Loucy (cell line): ENCODE measurements around the gene ATAD2B.

ENCODE experiments used
- H2AFZ ChIP-seq: fragments of 200-600 bp; sonication (generic); 2 replicates; pipeline ENCODE4 v1.6.0; 2016; ENCODE audit warnings: antibody characterized with exemption, mild to moderate bottlenecking, low read length, moderate library complexity
- H3F3A ChIP-seq: fragments of 200-600 bp; 2 replicates; pipeline ENCODE4 v1.6.0; 2016; ENCODE audit warnings: antibody characterized with exemption, low read depth, mild to moderate bottlenecking
- H3K27me3 ChIP-seq: fragments of 200-600 bp; sonication (generic); 2 replicates; pipeline ENCODE4 v1.6.1; 2014; ENCODE audit warnings: low read length, mild to moderate bottlenecking; ENCODE audit not compliant: insufficient read depth, poor library complexity, severe bottlenecking
- H3K36me3 ChIP-seq: fragments of 200-600 bp; sonication (generic); 2 replicates; pipeline ENCODE4 v1.6.1; 2016; ENCODE audit warnings: low read length; ENCODE audit not compliant: insufficient read depth
- H3K4me1 ChIP-seq: fragments of 200-600 bp; sonication (generic); 2 replicates; pipeline ENCODE4 v1.5.1; 2014; ENCODE audit warnings: low read length, mild to moderate bottlenecking; ENCODE audit not compliant: insufficient read depth, poor library complexity, severe bottlenecking
- H3K4me2 ChIP-seq: fragments of 200-600 bp; sonication (generic); 2 replicates; pipeline ENCODE4 v1.6.0; 2014; ENCODE audit warnings: antibody characterized with exemption, low read length, low read depth, mild to moderate bottlenecking; ENCODE audit not compliant: poor library complexity, severe bottlenecking
- H3K4me3 ChIP-seq: fragments of 200-600 bp; sonication (generic); 2 replicates; pipeline ENCODE4 v1.5.1; 2014; ENCODE audit warnings: low read length, mild to moderate bottlenecking, mixed read lengths; ENCODE audit not compliant: poor library complexity, severe bottlenecking
- H3K79me2 ChIP-seq: fragments of 200-600 bp; sonication (generic); 2 replicates; pipeline ENCODE4 v1.6.1; 2014; ENCODE audit warnings: low read length; ENCODE audit not compliant: insufficient read depth
- H3K9ac ChIP-seq: fragments of 200-600 bp; sonication (generic); 2 replicates; pipeline ENCODE4 v1.6.0; 2014; ENCODE audit warnings: mild to moderate bottlenecking, low read depth, low read length, moderate library complexity; ENCODE audit not compliant: poor library complexity, severe bottlenecking
- H3K9me2 ChIP-seq: fragments of 200-600 bp; sonication (generic); replicated peaks from 2 replicates; pipeline ENCODE4 v1.6.1; 2016; ENCODE audit warnings: low read depth, low read length, mixed read lengths
- H3K9me3 ChIP-seq: fragments of 200-600 bp; sonication (generic); 2 replicates; pipeline ENCODE4 v1.6.1; 2014; ENCODE audit warnings: mild to moderate bottlenecking, antibody characterized with exemption, low read length, low read depth; ENCODE audit not compliant: insufficient read depth
- H4K20me1 ChIP-seq: fragments of 200-600 bp; sonication (generic); 2 replicates; pipeline ENCODE4 v1.6.0; 2014; ENCODE audit warnings: antibody characterized with exemption, low read length, mild to moderate bottlenecking; ENCODE audit not compliant: insufficient read depth, poor library complexity, severe bottlenecking
- CTCF ChIP-seq: fragments of 200-600 bp; sonication (generic); conservative IDR thresholded peaks from 2 replicates; pipeline ENCODE4 v1.5.1; 2014; ENCODE audit warnings: mild to moderate bottlenecking, antibody characterized with exemption, low read length
- EZH2phosphoT487 ChIP-seq: fragments of 200-600 bp; IDR thresholded peaks from 2 replicates; pipeline ENCODE4 v1.6.1; 2018; ENCODE audit warnings: antibody characterized with exemption, mild to moderate bottlenecking, moderate library complexity, borderline replicate concordance

The ATAD2B gene

GRCh38 chr2:23809150-23809549 is 117.8 kb downstream of the ATAD2B start:
- no peaks in the 10 kb centered on the region for H3F3A ChIP-seq
- H3K9ac ChIP-seq, result no peak overlapping the region
- no peaks in the 10 kb centered on the region for H3K79me2 ChIP-seq
- H2AFZ ChIP-seq, result no peak overlapping the region
- H3K9me2 ChIP-seq, result no peaks in the 10 kb centered on the region
- no peaks in the 10 kb centered on the region for H3K9me3 ChIP-seq
- H3K36me3 ChIP-seq, result peaks cover 25% of the 10 kb centered on the region; the same call in 1 of the 2 replicates
- no peak overlapping the region for H3K4me2 ChIP-seq
- H4K20me1 ChIP-seq, result no peaks in the 10 kb centered on the region
- TF ChIP-seq EZH2phosphoT487 (no peak), CTCF (no peak)
- no peak overlapping the region for H3K4me3 ChIP-seq
- H3K4me1 ChIP-seq, result no peaks in the 10 kb centered on the region
- no peaks in the 10 kb centered on the region for H3K27me3 ChIP-seq

GRCh38 chr2:23806665-23807249 is 120.2 kb downstream of the ATAD2B start:
- no peaks in the 10 kb centered on the region for H3K9me3 ChIP-seq
- H3K4me1 ChIP-seq, result no peaks in the 10 kb centered on the region
- H3K36me3 ChIP-seq, result peaks cover 25% of the 10 kb centered on the region; the same call in 1 of the 2 replicates
- no peaks in the 10 kb centered on the region for H4K20me1 ChIP-seq
- no peaks in the 10 kb centered on the region for H3K27me3 ChIP-seq
- no peaks in the 10 kb centered on the region for H3F3A ChIP-seq
- no peak overlapping the region for H3K9ac ChIP-seq
- no peak overlapping the region for H2AFZ ChIP-seq
- H3K9me2 ChIP-seq, result no peaks in the 10 kb centered on the region
- H3K4me3 ChIP-seq, result no peak overlapping the region
- TF ChIP-seq EZH2phosphoT487, result no peak
- no peak for TF ChIP-seq CTCF
- H3K4me2 ChIP-seq, result no peak overlapping the region
- no peaks in the 10 kb centered on the region for H3K79me2 ChIP-seq

GRCh38 chr2:23806201-23806600 is 120.7 kb downstream of the ATAD2B start:
- H3K36me3 ChIP-seq, result peaks cover 25% of the 10 kb centered on the region; the same call in 1 of the 2 replicates
- no peaks in the 10 kb centered on the region for H3K9me3 ChIP-seq
- no peaks in the 10 kb centered on the region for H3K79me2 ChIP-seq
- no peaks in the 10 kb centered on the region for H4K20me1 ChIP-seq
- H3K9ac ChIP-seq, result no peak overlapping the region
- H3K4me3 ChIP-seq, result no peak overlapping the region
- H3F3A ChIP-seq, result no peaks in the 10 kb centered on the region
- no peak overlapping the region for H2AFZ ChIP-seq
- no peak overlapping the region for H3K4me2 ChIP-seq
- no peaks in the 10 kb centered on the region for H3K27me3 ChIP-seq
- no peaks in the 10 kb centered on the region for H3K4me1 ChIP-seq
- TF ChIP-seq EZH2phosphoT487 (no peak), CTCF (no peak)
- H3K9me2 ChIP-seq, result no peaks in the 10 kb centered on the region
